Tibial artery (tissue), 4 donors: ENCODE results near the gene FKBP8.

Experiments used
- DNase-seq, 2 donors: peaks; one replicate each; pipeline ENCODE4 v3.0.0-alpha.2; 2019
- H3K27ac ChIP-seq, 2 donors: fragments of 200-600 bp; sonication (generic) in 1 of 2; 1 replicate in 1 of 2; 2 replicates in 1 of 2; pipeline ENCODE4 v1.5.1; 2018 to 2019; ENCODE audit warnings: mild to moderate bottlenecking in 1 of 2
- H3K27me3 ChIP-seq, 2 donors: fragments of 200-600 bp; sonication (generic) in 1 of 2; one replicate each; pipeline versions ENCODE4 v1.5.1 to v1.6.0; 2016 to 2019
- H3K36me3 ChIP-seq, 3 donors: fragments of 200-600 bp; sonication (generic) in 2 of 3; one replicate each; pipeline ENCODE4 v1.5.1; 2016 to 2019; ENCODE audit warnings: mild to moderate bottlenecking in 2 of 3
- H3K4me1 ChIP-seq, 4 donors: fragments of 200-600 bp; sonication (generic) in 2 of 4; 1 replicate in 3 of 4; 2 replicates in 1 of 4; pipeline ENCODE4 v1.5.1; 2016 to 2019
- H3K4me3 ChIP-seq, 2 donors: fragments of 200-600 bp; sonication (generic) in 1 of 2; 1 replicate in 1 of 2; 2 replicates in 1 of 2; pipeline ENCODE4 v1.5.1; 2018 to 2019; ENCODE audit warnings: mild to moderate bottlenecking in 2 of 2
- H3K9me3 ChIP-seq, 3 donors: fragments of 200-600 bp; sonication (generic) in 1 of 3; one replicate each; pipeline ENCODE4 v1.5.1; 2016 to 2019
- intact Hi-C: fragments of 100-400 bp; cut with DNase I; formaldehyde crosslinking; loops from one replicate; pipeline ENCODE4 v1.15.0; 2023; ENCODE audit warnings: low total_unique reads
- TF ChIP-seq, protein P1 (sequence below), 2 experiments: fragments of 200-600 bp in 1 of 2; fragments of 450-650 bp in 1 of 2; IDR thresholded peaks; one replicate each; pipeline ENCODE4 v1.5.1; 2017 to 2019; ENCODE audit warnings: antibody characterized with exemption in 2 of 2, mild to moderate bottlenecking in 1 of 2, moderate library complexity in 1 of 2

Gene FKBP8

DNA sequence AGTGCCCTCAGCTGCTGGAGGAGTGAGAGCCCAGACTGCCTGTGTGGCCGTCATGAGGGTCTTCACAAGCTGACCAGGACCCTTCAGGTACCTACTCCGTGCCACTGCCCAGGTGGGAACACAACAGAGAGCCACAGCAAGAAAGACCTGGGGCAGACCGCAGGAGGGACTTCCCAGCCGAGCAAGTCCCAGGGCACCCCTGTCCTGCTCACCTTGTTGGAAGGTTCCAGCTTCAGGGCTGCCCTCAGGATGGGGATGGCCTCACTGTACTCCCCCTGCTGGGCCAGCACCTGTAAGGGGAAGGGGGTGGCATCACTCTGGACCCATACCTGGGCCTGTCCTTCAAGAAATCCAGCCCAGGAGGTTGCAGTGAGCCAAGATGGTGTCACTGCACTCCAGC, 10.3 kb downstream of the FKBP8 start:
- H3K27ac ChIP-seq: no peak overlapping the region
- no peak overlapping the region for H3K4me3 ChIP-seq
- no peak for DNase-seq
- H3K9me3 ChIP-seq: no peaks in the 10 kb centered on the region
- intact Hi-C loops: no loop called here
- TF ChIP-seq, protein P1, sequence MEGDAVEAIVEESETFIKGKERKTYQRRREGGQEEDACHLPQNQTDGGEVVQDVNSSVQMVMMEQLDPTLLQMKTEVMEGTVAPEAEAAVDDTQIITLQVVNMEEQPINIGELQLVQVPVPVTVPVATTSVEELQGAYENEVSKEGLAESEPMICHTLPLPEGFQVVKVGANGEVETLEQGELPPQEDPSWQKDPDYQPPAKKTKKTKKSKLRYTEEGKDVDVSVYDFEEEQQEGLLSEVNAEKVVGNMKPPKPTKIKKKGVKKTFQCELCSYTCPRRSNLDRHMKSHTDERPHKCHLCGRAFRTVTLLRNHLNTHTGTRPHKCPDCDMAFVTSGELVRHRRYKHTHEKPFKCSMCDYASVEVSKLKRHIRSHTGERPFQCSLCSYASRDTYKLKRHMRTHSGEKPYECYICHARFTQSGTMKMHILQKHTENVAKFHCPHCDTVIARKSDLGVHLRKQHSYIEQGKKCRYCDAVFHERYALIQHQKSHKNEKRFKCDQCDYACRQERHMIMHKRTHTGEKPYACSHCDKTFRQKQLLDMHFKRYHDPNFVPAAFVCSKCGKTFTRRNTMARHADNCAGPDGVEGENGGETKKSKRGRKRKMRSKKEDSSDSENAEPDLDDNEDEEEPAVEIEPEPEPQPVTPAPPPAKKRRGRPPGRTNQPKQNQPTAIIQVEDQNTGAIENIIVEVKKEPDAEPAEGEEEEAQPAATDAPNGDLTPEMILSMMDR (IDR thresholded peaks at IDR 0.05): no peak
- H3K36me3 ChIP-seq: peaks cover 45 to 69% (median 57%) of the 10 kb centered on the region in 3 donors
- no peaks in the 10 kb centered on the region for H3K27me3 ChIP-seq
- no peaks in the 10 kb centered on the region for H3K4me1 ChIP-seq

DNA sequence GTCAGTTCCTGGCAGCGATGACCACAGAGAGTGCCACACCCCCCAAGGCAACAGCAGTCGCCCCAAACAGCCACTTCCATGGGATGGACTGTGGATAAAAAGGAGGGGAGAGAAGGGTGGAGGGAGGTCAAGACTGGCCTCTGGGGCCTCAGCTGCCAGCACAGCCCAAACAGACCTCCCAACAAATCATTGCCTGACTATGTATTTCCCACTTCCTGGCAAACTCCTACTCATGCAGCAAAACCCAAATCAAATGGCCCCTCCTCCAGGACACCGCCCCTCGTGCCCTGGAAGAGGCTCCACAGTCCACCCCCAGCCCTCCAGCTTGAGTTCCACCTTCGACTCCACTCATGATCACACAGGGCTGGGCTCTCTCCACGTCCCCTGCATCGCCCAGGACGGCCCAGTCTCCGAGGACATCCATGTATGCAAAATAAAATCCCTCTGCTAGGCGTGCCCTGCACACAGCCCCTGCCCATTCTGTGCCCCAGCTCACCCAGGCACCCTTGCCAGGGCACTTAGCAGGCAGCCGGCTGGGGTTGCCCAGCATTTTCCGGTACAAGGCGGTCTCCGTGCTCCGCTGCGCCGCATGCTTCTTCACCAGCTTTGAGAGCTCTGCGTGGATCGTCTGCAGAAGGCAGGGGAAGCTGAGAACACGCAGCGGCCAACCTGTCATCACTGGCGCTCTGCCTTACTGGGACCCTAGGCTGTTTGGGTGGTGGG, 11.0 kb downstream of the FKBP8 start:
- intact Hi-C loops: no loop called here
- H3K4me3 ChIP-seq: no peak overlapping the region
- H3K27me3 ChIP-seq: no peaks in the 10 kb centered on the region
- no peak for DNase-seq
- H3K9me3 ChIP-seq: no peaks in the 10 kb centered on the region
- H3K4me1 ChIP-seq: no peaks in the 10 kb centered on the region
- TF ChIP-seq, protein P1 (IDR thresholded peaks at IDR 0.05): no peak
- H3K27ac ChIP-seq: no peak overlapping the region
- H3K36me3 ChIP-seq: peaks cover 41 to 61% (median 50%) of the 10 kb centered on the region in 3 donors

DNA sequence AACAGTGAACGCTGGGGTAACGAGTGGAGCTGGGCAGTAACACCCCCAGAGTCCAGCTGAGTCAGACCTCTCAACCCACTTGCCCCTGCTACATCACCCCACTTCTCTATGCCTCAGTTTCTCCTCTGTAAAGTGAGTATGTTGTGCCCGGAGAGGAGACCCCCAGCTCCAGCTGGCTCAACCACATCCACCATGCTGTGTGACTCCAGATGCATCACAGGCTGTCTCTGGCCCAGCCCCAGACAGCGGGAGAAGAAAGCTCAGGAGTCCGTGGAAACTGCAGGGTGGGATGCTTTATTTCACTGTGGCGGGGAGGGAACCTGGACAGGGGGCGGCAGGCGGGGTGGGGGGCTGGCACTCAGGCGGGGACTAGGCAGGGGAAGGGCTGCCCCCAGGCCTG, 11.9 kb downstream of the FKBP8 start:
- Histone ChIP-seq H3K4me3 (no peak overlapping the region), H3K9me3 (no peaks in the 10 kb centered on the region), H3K27me3 (no peaks in the 10 kb centered on the region), H3K27ac (no peak overlapping the region), H3K36me3 (peaks cover 32 to 53% (median 41%) of the 10 kb centered on the region in 3 donors), H3K4me1 (no peaks in the 10 kb centered on the region)
- TF ChIP-seq, protein P1 (IDR thresholded peaks at IDR 0.05): no peak
- intact Hi-C loops: no loop called here
- DNase-seq: no peak

DNA sequence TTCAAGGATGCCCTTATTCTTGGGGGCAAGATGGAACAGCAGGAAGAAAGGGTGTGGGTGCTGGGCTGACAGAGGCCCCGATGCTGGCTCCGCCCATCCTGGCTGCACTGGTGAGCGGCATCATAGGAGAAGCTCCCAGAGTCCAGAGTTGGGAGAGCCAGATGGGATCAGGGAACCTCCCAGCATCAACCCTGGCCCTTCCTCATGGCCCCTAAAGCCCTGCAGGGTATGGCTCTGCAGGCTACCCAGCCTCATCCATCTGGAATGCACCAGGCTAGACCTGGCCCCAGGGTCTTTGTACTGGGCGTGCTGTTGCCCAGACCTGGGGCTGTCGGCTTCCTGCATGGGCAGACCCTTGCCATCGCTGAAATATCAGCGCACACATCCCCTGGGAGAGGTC, 13.6 kb downstream of the FKBP8 start:
- Histone ChIP-seq H3K4me3 (no peak overlapping the region), H3K36me3 (peaks cover 23 to 36% (median 30%) of the 10 kb centered on the region in 3 donors), H3K9me3 (no peaks in the 10 kb centered on the region), H3K27ac (no peak overlapping the region), H3K4me1 (no peaks in the 10 kb centered on the region), H3K27me3 (no peaks in the 10 kb centered on the region)
- TF ChIP-seq, protein P1 (IDR thresholded peaks at IDR 0.05): no peak
- DNase-seq: no peak
- intact Hi-C loops: no loop called here

DNA sequence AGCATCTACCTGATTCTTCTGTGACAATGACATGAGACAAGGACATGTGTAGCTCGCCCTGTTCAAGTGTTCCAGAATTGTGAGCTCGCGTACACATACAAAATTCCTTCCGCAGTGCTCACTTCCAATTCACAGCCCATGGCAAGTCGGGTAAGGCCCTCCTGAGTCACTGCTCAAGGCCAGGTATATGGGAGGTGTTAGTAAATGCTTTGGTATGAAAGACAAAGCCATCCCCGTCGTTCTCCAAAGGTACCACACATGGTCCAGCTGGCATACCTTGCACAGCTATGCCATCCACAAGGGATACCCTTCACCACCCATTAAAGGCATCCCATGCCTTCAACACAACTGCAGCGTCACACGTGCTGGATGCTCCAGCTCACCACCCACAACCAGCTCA, 17.1 kb downstream of the FKBP8 start:
- no peak overlapping the region for H3K27ac ChIP-seq
- no peak overlapping the region for H3K4me3 ChIP-seq
- intact Hi-C loops: no loop called here
- no peaks in the 10 kb centered on the region for H3K27me3 ChIP-seq
- no peaks in the 10 kb centered on the region for H3K9me3 ChIP-seq
- no peaks in the 10 kb centered on the region for H3K4me1 ChIP-seq
- no peak for DNase-seq
- TF ChIP-seq, protein P1 (IDR thresholded peaks at IDR 0.05): no peak
- H3K36me3 ChIP-seq: peaks cover 1 to 4% (median 4%) of the 10 kb centered on the region in 3 donors
